Astrocyte of the spinal cord (primary cell): Measurements from ENCODE around the gene OBP2A.
"Not testable (repeated sequence)": the region's sequence is repeated elsewhere in the genome, so short reads cannot be mapped to it uniquely, and the experiment has no call there.

Experiments
- DNase-seq: peaks from one replicate; pipeline ENCODE4 v3.0.0; 2011; ENCODE audit warnings: low read depth, low spot score
- H3K4me3 ChIP-seq: 2 replicates; pipeline ENCODE4 v1.5.1; 2011; ENCODE audit warnings: low read depth, mild to moderate bottlenecking, low read length, moderate library complexity
- in situ Hi-C: cut with HindIII; loops from 2 replicates; pipeline ENCODE4 v1.10.0; 2017; ENCODE audit warnings: low sequenced_read_pairs
- TF ChIP-seq, protein P1 (sequence below): IDR thresholded peaks from 2 replicates; pipeline ENCODE4 v1.5.1; 2012; ENCODE audit warnings: low read depth, mild to moderate bottlenecking, low read length, inconsistent platforms

OBP2A gene

DNA sequence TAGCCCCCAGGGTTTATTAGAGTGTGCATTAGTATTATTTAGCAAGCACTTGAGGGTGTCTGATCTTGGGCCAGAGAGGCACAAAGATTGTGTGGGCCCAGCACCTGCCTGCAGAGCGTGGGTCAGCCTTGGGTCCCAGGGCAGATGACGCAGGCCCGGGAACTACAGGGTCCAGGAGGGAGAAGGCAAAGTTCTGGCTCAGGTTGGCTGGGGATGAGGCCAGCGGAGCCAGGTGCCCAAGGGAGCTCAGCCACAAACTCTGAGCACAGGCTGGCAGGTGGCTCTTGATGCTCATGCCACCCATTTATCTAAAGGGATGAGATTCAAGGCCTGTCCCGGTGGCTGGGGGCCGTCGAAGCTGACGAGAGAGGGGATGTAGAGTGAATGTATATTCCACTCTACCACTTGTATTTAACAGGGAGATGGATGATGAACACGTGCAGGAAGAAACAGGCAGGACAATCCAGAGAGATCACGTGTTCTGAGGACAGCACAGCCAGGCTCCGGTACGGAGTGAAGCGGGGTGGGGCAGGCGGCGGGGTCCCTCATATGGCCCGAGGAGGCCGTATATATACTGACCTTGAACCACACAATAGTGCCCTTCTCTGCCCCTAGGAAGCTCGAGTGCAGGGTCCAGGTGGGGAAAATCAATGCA is 818 bp upstream of the OBP2A start:
- no peak overlapping the region for H3K4me3 ChIP-seq
- in situ Hi-C loops: no loop called here
- TF ChIP-seq, protein P1, sequence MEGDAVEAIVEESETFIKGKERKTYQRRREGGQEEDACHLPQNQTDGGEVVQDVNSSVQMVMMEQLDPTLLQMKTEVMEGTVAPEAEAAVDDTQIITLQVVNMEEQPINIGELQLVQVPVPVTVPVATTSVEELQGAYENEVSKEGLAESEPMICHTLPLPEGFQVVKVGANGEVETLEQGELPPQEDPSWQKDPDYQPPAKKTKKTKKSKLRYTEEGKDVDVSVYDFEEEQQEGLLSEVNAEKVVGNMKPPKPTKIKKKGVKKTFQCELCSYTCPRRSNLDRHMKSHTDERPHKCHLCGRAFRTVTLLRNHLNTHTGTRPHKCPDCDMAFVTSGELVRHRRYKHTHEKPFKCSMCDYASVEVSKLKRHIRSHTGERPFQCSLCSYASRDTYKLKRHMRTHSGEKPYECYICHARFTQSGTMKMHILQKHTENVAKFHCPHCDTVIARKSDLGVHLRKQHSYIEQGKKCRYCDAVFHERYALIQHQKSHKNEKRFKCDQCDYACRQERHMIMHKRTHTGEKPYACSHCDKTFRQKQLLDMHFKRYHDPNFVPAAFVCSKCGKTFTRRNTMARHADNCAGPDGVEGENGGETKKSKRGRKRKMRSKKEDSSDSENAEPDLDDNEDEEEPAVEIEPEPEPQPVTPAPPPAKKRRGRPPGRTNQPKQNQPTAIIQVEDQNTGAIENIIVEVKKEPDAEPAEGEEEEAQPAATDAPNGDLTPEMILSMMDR: no peak
- DNase-seq: no peak

DNA sequence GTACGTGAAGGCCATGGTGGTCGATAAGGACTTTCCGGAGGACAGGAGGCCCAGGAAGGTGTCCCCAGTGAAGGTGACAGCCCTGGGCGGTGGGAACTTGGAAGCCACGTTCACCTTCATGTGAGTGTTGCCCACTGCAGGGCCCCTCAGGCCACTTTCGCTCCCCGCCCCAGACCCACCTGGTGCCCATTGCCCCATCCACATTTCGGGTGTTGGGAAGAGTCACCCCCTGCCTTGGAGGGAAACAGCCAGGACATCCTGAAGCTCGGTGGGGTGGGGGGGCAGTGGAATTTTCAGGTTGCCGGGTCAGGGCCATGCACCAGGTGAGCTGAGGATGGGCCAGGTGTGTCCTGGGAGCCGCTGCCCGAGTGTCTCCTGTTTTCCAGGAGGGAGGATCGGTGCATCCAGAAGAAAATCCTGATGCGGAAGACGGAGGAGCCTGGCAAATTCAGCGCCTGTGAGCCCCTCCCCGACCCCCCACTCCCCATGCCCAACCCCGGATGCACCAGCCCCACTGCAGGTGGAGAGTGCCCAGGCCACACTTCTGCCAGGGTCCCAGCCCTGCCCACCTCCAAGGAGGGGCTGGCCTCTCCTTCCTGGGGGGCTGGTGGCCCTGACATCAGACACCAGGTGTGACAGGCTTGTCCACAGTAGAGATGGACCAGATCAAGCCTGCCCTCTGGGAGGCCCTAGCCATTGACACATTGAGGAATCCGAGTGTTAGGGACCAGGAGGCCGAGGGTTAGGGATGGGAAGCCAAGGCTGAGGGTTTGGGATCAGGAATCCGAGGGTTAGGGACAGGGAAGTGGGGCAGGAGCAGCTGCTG is 1.1 kb downstream of the OBP2A start:
- DNase-seq, in situ Hi-C loops, H3K4me3 ChIP-seq: not testable (repeated sequence)

DNA sequence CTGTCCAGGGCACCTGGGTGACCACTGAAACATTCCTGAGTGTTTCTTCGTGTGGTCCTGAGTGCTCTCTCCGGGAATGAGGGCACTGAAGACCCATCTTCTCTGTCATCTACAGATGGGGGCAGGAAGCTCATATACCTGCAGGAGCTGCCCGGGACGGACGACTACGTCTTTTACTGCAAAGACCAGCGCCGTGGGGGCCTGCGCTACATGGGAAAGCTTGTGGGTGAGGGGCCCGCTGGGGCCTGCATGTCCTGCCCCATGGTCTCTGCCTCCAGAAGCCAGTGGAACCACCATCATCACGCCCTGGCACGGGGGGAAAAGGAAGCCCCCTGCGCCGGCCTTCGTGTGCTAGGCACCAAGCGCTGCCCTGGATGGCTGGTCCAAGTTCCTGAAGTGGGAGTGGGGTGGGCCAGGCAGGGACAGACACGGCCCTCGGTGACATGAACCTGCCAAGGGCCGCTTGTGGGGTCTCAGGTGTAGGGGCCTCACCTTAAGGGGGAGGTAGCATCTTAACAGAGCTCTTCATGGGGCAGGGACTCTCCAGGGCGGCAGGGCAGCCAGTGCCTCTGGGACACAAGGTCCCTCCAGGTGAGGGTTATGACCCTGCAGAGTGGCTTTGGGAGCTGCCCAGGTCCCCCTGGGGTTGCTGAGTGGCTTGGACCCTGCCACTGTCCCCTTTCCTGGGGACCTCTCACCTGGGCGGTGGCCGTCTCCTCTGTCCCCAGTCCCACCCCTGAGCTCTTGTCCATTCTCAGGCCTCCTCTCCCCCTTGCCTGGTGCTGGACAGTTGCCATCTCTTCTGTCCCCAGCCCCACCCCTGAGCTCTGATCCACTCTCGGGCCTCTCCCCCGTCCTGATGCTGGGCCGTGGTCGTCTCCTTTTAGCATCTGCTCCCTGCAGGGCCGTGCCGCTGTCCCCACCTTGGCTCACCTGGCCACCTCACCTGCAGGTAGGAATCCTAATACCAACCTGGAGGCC is 2.1 kb downstream of the OBP2A start:
- TF ChIP-seq, protein P1: no peak
- no peak for DNase-seq
- in situ Hi-C loops: no loop called here
- H3K4me3 ChIP-seq: no peak overlapping the region

DNA sequence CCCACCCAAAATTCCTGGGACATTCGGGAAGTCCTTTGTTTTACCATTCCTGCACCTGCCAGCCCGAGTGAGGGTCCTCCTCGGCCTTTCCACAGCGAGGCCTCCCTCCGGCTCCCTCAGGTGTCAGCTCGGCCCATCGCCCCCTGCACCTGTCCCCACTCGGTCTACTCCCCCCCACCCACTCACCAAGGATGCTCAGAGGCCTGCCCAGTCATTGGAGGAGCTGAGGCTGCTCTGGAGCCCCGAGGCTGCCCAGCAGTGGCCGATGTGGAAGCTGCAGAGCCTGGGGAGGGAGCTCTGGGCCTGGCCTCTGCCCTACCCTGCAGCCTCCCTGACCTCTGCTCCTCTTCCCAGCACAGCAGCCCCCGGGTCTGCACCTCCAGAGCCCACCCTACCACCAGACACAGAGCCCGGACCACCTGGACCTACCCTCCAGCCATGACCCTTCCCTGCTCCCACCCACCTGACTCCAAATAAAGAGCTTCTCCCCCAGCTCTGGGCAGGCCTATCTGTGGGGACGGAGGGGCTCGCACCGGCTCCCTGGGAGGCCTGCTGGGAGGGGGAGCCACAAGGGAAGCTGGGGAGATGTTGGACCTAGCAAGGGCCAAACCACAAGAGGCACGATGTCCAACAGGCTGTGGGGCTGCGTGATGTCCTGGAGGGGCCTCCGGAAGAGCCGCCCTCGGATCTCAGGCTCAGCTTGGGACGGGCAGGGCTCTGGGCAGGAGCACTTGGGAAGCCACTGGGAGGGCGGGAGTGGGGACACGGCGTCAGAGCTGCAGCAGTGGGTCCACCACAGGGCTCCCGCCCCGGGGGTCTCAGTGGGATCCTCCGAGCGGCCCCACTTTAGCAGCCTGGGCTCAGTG is 3.8 kb downstream of the OBP2A start:
- H3K4me3 ChIP-seq, DNase-seq, in situ Hi-C loops: not testable (repeated sequence)

DNA sequence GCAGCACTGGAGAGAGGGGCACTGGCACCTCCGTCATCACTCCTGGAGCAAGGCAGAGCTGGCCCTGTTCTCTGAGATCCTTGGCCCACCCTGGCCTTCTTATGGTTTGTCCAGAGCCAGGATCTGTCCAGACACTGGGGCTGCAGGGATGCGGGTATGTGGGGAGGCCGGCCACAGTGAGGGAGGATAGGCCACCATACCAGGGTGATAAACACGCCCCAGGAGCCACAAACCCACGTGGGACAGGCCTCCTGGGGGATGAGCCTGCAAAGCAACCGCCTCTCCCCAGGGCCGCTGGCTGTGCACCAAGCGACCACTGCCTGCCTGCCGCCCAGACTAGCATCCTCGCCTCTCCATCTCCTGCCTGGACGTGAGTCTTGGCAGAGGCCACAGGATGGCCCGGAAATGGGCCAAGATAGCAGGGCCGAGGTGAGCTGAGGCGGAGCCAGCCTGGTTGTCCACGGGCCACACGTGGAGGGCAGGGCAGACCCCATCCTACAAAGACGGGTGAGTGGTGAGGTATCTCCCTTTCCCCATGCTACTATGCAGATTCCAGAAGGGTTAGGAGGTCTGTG is 4.5 kb downstream of the OBP2A start:
- DNase-seq: no peak
- TF ChIP-seq, protein P1: no peak
- no peak overlapping the region for H3K4me3 ChIP-seq
- in situ Hi-C loops: no loop called here

DNA sequence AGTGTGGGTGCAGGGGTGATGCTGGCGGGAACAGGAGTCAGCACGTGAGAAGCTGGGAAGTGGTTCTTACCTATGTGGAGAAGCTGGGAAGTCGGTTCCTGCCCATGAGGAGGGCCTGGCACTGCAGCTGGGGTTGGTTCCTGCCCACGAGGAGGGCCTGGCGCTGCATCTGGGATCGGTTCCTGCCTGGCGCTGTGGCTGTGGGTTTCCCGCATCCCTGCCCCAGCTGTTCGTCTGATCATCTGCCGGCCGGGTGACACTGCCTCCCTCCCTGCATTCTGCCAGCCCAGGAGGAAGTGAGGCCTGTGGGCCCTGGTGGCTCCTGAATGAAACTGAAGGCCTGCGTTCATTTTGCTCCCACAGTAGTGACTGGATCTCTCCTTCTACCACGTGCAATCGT is 5.1 kb downstream of the OBP2A start:
- no peak for DNase-seq
- in situ Hi-C loops: no loop called here
- H3K4me3 ChIP-seq: no peak overlapping the region
- TF ChIP-seq, protein P1: no peak

DNA sequence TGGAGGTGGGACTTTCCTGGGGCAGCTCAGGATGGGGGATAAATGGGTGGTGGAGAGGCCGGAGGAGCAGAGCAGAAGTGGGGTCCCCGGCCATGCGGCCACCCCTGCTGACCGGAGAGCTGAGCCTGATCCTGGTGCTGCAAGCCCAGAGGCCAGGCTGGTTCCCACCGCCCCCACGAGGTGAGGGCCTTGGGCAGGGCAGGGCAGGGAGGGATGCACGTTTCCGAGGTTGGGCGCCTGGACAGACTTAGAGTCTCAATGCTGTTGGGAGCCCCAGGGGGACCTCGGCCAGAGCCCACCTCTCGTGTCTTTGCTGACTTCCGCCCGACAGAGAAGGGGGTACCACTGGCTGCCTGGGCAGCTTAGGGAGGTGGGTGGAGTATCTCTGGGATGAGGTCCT is 5.5 kb downstream of the OBP2A start:
- in situ Hi-C loops: no loop called here
- no peak for DNase-seq
- no peak overlapping the region for H3K4me3 ChIP-seq
- TF ChIP-seq, protein P1: no peak
